ENCODE data around the gene PIP4K2A.

The PIP4K2A gene

DNA sequence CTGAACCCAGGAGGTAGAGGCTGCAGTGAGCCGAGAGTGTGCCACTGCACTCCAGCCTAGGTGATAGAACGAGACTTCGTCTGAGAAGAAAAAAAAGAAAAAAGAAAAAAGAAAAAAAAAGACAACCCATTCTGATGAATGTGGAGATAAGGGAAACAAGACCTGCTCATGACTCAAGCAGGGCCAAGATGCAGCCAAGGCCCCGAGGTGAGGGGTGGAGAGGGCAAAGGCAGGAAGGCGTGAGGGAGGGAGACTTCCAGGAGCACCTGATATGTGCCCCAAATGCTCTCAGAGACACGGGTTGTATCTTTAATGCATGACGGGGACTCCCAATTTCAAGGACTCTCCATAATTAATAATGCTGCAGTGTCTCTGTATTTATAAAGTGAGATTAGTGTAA lies 134.6 kb downstream of the PIP4K2A start:
- Mint-ChIP-seq H3K36me3 (ENCODE audit: insufficient read depth) (peaks cover 82% of the 10 kb centered on the region), H3K9me3 (no peaks in the 10 kb centered on the region), H3K4me1 (peaks cover 72% of the 10 kb centered on the region), H3K27me3 (no peaks in the 10 kb centered on the region), H3K4me3 (no peak overlapping the region), H3K27ac (ENCODE audit: low read depth) (peak overlapping the region; percentile 85)
- no peak for DNase-seq (ENCODE audit: low spot score in 2 of 2)
- no peak for ATAC-seq (replicated peaks; ENCODE audit: extremely low read depth, poor library complexity, severe bottlenecking)

DNA sequence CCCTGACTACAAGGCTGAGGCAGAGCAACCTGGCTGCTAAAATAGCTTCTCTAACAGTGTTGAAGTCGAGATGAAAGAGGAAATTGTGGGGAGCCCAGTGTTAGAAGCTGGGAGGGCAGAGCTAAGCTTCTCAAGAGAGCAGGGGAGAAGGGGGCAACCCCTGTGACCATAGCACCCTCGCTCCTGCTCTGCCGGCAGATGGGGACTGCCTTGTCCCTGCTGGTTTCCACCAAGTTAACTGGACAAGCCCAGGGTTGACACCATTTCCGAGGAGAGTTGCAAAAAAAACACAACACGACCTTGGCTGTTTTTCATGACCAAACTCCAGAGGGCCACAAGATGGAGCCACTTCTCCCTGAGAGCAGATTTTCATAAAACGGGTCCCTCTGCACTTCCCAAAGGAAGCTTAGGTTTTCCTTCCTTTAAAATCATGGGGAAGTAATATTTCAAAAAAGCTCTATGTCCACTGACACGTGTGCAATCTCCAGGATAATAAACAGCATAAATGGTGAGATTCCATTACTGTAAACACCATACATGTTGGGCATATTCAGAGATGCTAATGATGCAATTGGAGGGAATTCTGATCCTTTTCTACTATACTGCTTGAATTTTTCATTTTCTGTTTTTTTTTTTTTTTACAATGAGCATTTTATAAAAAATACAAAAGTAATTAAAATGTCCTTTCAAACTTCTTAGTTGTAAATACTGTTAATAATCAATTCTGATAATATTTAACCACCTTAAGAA lies 140.4 kb downstream of the PIP4K2A start:
- Mint-ChIP-seq H3K4me1 (peaks cover 69% of the 10 kb centered on the region), H3K27me3 (no peaks in the 10 kb centered on the region), H3K36me3 (ENCODE audit: insufficient read depth) (peaks cover 70% of the 10 kb centered on the region), H3K9me3 (no peaks in the 10 kb centered on the region), H3K27ac (ENCODE audit: low read depth) (peak overlapping the region; percentile 69), H3K4me3 (peak overlapping the region; percentile 14)
- DNase-seq (ENCODE audit: low spot score in 2 of 2) = peak in 1 of 2 donors; percentile 33
- ATAC-seq (replicated peaks; ENCODE audit: extremely low read depth, poor library complexity, severe bottlenecking) = peak; percentile 68

DNA sequence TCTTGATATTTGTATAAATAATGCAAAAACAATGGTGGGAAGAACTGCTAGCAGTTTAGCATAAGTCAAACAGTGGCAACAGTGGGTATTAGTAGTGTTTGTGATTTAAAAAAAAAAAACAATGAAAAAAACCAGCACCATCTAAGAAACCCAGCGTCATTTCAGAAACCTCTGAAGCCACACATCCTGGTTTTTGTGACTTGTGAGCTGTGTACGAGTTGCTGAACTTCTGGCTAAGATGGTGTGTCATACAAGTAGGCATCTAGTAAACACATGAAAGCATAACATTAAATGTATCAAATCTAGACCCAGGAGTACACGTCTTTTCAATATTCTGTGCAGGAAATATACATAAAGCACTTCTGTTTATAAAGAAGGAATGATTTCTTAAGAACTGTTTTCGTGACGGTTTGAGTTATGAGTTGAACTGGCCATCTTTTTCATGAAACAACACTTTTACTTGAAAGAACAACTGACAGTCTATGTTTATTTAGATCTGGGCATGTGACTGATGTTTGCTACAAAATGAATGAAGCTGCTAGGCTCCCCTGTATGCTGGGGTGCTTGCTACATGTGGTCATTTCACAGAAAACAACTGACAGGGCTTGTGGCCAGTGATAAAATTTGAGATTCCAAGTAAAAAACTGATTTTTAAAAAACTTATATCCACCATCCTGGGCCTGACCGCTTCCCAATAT lies 143.5 kb downstream of the PIP4K2A start:
- Mint-ChIP-seq H3K4me3 (no peak overlapping the region), H3K27ac (ENCODE audit: low read depth) (peak overlapping the region; percentile 89), H3K36me3 (ENCODE audit: insufficient read depth) (peaks cover 71% of the 10 kb centered on the region), H3K27me3 (no peaks in the 10 kb centered on the region), H3K4me1 (peaks cover 81% of the 10 kb centered on the region), H3K9me3 (no peaks in the 10 kb centered on the region)
- ATAC-seq (replicated peaks; ENCODE audit: extremely low read depth, poor library complexity, severe bottlenecking) = peak; percentile 90
- DNase-seq (ENCODE audit: low spot score in 2 of 2) = peak in 1 of 2 donors; percentile 51

DNA sequence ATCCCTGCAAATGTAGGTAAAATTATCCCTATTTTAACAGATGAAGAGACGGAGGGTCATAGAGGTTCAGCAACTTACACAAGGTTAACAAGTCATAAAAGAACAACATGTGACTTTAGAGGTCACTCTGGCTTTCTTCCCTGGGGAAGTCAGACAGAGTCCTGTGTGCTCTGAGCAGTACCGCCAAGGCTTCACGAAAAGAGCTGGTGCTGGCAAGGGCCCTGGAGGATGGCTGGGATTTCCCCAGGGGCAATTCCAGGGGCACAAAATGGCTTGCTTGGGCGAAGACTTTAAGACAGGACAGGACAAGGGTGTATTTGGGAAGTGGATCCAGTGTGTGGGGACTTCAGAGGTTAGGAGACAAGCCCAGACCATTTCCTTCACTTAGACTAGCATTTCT lies 144.1 kb downstream of the PIP4K2A start:
- DNase-seq (ENCODE audit: low spot score in 2 of 2) (no peak), ATAC-seq (replicated peaks; ENCODE audit: extremely low read depth, poor library complexity, severe bottlenecking) (no peak)
- H3K36me3 Mint-ChIP-seq (ENCODE audit: insufficient read depth) = peaks cover 69% of the 10 kb centered on the region
- no peak overlapping the region for H3K4me3 Mint-ChIP-seq
- H3K27ac Mint-ChIP-seq (ENCODE audit: low read depth) = peak overlapping the region; percentile 89
- no peaks in the 10 kb centered on the region for H3K9me3 Mint-ChIP-seq
- peaks cover 78% of the 10 kb centered on the region for H3K4me1 Mint-ChIP-seq
- H3K27me3 Mint-ChIP-seq = no peaks in the 10 kb centered on the region

DNA sequence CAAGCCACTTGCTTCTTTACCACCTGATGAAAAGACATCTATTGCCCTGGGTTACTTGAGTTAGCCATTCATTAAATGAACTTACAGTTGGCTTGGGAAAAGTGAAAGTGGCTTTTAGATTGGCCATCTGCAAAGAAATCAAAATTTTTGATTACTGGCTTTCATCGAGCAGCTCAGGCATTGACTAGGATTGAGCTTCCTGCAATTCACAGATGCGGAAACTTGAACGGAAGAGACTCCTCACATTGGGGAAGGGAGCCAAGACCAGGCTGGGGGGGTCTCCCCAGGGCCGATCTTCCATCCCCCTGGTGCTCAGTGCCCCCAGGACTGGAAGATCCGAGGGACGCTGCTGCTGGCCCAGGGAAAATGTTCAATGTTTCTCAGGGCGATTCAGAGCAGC lies 145.4 kb downstream of the PIP4K2A start:
- H3K4me1 Mint-ChIP-seq = peaks cover 87% of the 10 kb centered on the region
- ATAC-seq (replicated peaks; ENCODE audit: extremely low read depth, poor library complexity, severe bottlenecking) (no peak), DNase-seq (ENCODE audit: low spot score in 2 of 2) (no peak)
- H3K9me3 Mint-ChIP-seq = no peaks in the 10 kb centered on the region
- no peaks in the 10 kb centered on the region for H3K27me3 Mint-ChIP-seq
- peaks cover 72% of the 10 kb centered on the region for H3K36me3 Mint-ChIP-seq (ENCODE audit: insufficient read depth)
- H3K27ac Mint-ChIP-seq (ENCODE audit: low read depth) = peak overlapping the region; percentile 89
- no peak overlapping the region for H3K4me3 Mint-ChIP-seq

DNA sequence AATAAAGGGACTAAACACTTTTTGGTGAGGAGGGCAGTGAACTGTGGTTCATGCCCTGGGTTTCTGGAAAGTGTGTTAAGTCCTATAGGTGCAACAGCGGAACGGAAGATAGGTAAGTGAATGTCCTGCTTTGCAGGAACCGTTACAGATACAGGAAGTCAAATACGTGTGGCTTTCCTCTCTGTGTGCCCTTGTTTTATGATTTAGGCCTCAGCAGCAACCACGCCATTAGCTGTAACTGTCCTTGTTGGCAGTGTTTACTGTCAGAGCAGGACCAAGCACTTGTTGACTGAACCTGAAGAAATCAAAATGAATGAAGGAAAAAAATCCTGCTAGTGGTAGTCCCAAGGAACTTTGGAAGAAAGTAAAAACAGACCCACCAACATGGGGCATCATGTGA lies 150.3 kb downstream of the PIP4K2A start:
- no peak overlapping the region for H3K4me3 Mint-ChIP-seq

DNA sequence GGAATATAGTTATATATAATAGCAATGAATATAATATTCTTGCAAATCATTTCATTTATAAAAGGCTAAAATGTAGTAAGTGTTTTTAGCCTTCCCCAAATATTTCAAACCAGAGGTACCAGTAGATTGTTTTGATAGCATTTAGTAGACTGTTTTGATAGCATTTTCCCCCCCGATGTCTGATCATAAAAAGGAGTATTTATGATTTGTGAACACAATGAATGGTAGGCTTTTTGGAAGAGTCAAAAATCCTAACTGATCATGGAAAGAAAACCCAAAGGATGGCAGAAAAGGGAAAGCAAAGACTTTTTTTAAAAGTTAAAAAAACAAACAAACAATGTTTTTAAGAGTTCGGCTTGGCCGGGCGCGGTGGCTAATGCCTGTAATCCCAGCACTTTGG lies 152.5 kb downstream of the PIP4K2A start:
- no peak overlapping the region for H3K4me3 Mint-ChIP-seq
- peaks cover 43% of the 10 kb centered on the region for H3K4me1 Mint-ChIP-seq
- ATAC-seq (replicated peaks; ENCODE audit: extremely low read depth, poor library complexity, severe bottlenecking) (no peak), DNase-seq (ENCODE audit: low spot score in 2 of 2) (no peak)
- H3K36me3 Mint-ChIP-seq (ENCODE audit: insufficient read depth) = peaks cover 55% of the 10 kb centered on the region
- H3K27me3 Mint-ChIP-seq = no peaks in the 10 kb centered on the region
- H3K27ac Mint-ChIP-seq (ENCODE audit: low read depth) = no peak overlapping the region
- no peaks in the 10 kb centered on the region for H3K9me3 Mint-ChIP-seq

More for the DNA sequence above, 150.3 kb downstream of the PIP4K2A start:
- H3K4me1 Mint-ChIP-seq = peaks cover 62% of the 10 kb centered on the region
- H3K27me3 Mint-ChIP-seq = no peaks in the 10 kb centered on the region
- H3K36me3 Mint-ChIP-seq (ENCODE audit: insufficient read depth) = peaks cover 66% of the 10 kb centered on the region
- H3K9me3 Mint-ChIP-seq = no peaks in the 10 kb centered on the region
- DNase-seq (ENCODE audit: low spot score in 2 of 2) (no peak), ATAC-seq (replicated peaks; ENCODE audit: extremely low read depth, poor library complexity, severe bottlenecking) (no peak)
- no peak overlapping the region for H3K27ac Mint-ChIP-seq (ENCODE audit: low read depth)

DNA sequence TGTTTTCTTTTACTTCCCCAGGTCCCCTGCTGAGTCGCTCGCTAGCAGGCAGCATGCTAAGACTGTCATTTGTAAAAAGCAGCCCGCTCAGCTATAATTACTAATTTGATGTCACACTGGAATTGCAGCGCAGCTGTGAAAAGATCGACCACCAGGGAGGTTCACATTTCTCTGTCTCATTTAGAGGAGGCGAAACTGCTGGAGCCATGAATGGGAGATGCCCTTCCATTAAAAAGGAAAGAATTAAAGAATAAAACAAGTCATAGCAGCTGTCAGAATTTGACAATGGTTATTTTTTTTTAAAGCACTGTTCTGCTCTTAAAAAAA lies 153.5 kb downstream of the PIP4K2A start:
- H3K4me3 Mint-ChIP-seq = no peak overlapping the region
- H3K9me3 Mint-ChIP-seq = no peaks in the 10 kb centered on the region
- no peaks in the 10 kb centered on the region for H3K27me3 Mint-ChIP-seq
- H3K27ac Mint-ChIP-seq (ENCODE audit: low read depth) = no peak overlapping the region
- peaks cover 50% of the 10 kb centered on the region for H3K36me3 Mint-ChIP-seq (ENCODE audit: insufficient read depth)
- ATAC-seq (replicated peaks; ENCODE audit: extremely low read depth, poor library complexity, severe bottlenecking) = no peak
- H3K4me1 Mint-ChIP-seq = peaks cover 33% of the 10 kb centered on the region
- no peak for DNase-seq (ENCODE audit: low spot score in 2 of 2)

DNA sequence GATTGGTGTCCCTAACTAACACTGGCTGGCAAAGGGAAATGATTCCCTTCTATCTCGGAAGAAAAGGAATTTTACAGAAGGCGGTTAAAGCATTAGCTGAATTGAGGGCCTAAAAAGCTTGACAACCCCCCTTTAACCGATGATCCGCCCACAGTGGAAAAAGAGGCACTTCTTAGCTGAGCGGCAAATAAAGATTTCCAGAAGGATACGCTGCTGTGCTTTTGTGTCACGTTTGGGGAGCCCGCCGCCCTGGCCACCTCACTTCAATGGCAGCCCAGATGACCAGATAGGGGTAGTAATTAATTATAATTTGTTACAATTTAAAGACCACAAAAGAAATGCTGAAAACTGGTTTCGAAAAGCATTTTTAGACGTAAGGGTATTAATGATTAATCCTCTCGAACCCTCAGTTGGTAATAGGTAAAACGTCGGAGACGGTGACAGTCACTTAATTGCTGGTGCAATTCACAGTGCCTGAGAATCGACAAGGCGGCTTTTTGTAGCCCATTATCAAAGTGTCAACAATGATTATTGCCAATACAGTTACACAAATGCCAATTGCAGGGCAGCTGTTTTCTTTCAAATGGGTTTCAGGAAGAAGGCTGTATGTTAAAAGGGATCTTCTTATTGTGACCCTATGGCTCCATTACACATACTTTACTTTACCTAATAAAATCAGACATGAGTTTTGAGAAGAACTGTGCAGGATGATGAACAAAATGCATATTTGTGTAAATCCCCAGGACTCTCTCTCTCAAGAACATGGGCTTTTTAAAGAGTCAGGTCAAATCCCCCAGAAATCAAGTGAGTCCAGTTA lies 154.1 kb downstream of the PIP4K2A start:
- ATAC-seq (replicated peaks; ENCODE audit: extremely low read depth, poor library complexity, severe bottlenecking) = no peak
- no peak overlapping the region for H3K27ac Mint-ChIP-seq (ENCODE audit: low read depth)
- no peaks in the 10 kb centered on the region for H3K9me3 Mint-ChIP-seq
- peaks cover 52% of the 10 kb centered on the region for H3K36me3 Mint-ChIP-seq (ENCODE audit: insufficient read depth)
- H3K4me3 Mint-ChIP-seq = no peak overlapping the region
- peaks cover 32% of the 10 kb centered on the region for H3K4me1 Mint-ChIP-seq
- H3K27me3 Mint-ChIP-seq = no peaks in the 10 kb centered on the region
- DNase-seq (ENCODE audit: low spot score in 2 of 2) = no peak

DNA sequence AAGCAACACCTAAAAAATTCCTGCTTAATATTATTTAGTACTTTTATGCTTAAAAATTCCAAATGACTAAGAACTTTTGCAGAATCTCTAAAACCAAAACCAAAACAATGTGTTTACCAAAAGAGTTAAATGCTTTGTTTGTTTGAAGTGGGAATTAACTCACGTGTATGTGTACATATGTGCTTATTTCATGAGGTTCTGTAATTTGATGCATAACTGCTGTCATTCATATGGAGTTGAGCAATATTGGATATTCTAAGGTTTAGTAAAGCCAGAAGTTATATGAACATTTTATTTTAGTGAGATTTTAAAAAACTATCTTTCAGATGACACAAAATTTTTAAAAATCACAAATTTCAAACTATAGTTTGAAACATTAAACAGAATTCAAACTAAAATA lies 157.1 kb downstream of the PIP4K2A start:
- Mint-ChIP-seq H3K27ac (ENCODE audit: low read depth) (no peak overlapping the region), H3K4me1 (peaks cover 13% of the 10 kb centered on the region), H3K27me3 (no peaks in the 10 kb centered on the region), H3K4me3 (no peak overlapping the region), H3K9me3 (no peaks in the 10 kb centered on the region), H3K36me3 (ENCODE audit: insufficient read depth) (peaks cover 57% of the 10 kb centered on the region)
- no peak for DNase-seq (ENCODE audit: low spot score in 2 of 2)
- no peak for ATAC-seq (replicated peaks; ENCODE audit: extremely low read depth, poor library complexity, severe bottlenecking)

DNA sequence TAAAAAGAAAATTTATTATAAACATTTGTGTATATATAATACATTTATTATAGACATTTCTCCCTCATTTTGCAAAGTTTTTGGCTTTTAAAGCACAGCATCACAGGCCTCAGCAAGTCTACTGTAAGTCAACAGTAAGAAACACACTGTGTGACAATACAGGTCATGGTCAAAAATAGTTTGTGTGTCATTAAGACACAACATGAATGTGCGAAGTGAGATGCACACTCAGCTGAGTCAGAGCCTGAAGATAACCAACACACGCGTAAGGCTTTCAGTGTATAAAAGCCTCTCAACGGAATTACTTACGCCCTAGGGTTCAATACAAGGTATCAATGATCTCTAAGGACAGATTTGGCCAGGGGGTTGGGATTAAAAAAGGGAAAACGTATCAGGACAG lies 157.6 kb downstream of the PIP4K2A start:
- no peaks in the 10 kb centered on the region for H3K27me3 Mint-ChIP-seq
- ATAC-seq (replicated peaks; ENCODE audit: extremely low read depth, poor library complexity, severe bottlenecking) (no peak), DNase-seq (ENCODE audit: low spot score in 2 of 2) (no peak)
- no peaks in the 10 kb centered on the region for H3K9me3 Mint-ChIP-seq
- H3K4me3 Mint-ChIP-seq = no peak overlapping the region
- H3K27ac Mint-ChIP-seq (ENCODE audit: low read depth) = no peak overlapping the region
- H3K36me3 Mint-ChIP-seq (ENCODE audit: insufficient read depth) = peaks cover 60% of the 10 kb centered on the region
- H3K4me1 Mint-ChIP-seq = peaks cover 19% of the 10 kb centered on the region

DNA sequence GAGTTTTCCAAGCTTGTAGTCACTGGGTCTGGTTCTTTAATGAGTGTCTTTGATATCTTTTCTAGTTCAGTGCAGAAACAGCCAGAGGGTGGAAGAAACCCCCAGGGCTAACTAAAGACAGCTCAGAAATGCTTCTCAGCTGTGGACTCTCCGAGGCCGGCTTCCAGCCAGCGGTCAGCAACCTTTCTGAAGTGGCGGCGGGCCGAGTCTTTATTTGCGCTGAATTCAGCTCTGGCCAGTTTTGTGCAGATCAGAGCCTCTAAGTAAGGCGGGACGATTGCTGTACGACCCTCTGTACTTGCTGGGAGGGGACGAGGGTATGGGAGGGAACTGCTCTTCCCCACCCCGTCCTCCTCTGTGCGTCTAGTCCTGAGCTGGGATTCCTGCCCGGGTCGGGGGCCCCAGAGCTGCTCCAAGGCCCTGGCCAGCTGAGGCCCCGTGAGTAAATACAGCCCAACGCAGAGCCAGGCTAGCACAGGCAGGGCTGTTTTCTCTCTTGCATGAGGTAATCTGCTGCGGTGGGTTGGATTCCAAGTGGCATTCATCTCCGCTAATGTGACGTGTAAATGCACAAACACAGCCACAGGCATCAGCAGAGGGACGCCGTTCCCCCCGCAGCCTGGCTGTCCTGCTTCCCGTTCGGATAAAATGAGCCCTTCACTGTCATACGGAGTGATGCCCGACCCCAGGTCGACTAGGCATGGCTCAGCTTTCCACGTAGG lies 159.8 kb downstream of the PIP4K2A start:
- Mint-ChIP-seq H3K4me3 (no peak overlapping the region), H3K27me3 (no peaks in the 10 kb centered on the region)

More for the DNA sequence above, 159.8 kb downstream of the PIP4K2A start:
- H3K4me1 Mint-ChIP-seq = peaks cover 19% of the 10 kb centered on the region
- no peak for ATAC-seq (replicated peaks; ENCODE audit: extremely low read depth, poor library complexity, severe bottlenecking)
- H3K36me3 Mint-ChIP-seq (ENCODE audit: insufficient read depth) = peaks cover 61% of the 10 kb centered on the region
- H3K27ac Mint-ChIP-seq (ENCODE audit: low read depth) = no peak overlapping the region
- no peaks in the 10 kb centered on the region for H3K9me3 Mint-ChIP-seq
- DNase-seq (ENCODE audit: low spot score in 2 of 2) = no peak

All from central memory CD8-positive, alpha-beta T cell (primary cell).